ENCODE data around the gene NTMT2.
"Not testable (repeated sequence)": the region's sequence is repeated elsewhere in the genome, so short reads cannot be mapped to it uniquely, and the experiment has no call there.

The NTMT2 gene

DNA sequence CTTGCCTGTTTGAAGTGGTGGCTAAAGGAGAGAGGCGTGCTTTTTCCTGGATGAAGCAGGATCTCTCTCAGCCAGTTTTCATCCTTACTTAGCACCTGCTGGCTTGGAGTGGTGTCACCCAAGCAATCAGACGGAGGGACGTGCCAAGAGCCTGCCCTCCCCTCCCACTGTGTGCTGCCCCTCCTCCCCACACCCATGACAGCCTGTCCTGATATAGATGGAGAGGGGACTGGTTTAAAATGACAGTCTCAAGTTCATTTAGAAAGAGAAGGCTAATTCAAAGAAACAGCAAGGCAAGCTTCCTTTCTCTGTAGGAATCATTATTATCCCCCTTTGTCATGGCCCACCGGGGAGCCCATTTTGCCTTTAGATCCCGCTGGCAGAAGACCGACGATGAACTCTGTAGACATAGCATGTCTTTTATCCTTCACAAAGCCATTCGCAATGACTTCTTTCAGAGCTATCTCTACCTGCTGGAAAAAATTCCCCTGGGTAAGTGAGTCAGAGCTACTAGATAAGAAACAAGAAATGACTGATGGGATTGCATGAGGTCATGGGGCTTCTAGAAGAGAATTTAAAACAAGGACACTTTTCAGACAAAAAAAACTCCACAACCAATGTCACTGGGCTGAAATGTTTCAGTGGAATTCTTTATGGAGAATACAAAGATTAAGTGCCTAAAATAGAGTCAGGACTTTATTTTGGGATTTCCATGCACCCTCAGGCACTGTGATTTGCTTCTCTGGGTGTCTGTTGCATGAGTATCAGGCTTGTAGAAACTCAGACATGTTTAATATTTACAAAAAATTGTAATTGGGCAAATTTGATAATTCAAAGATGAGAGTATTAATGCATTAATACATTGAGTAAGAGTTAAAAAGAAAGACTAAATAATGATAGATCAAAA lies at the start of gene NTMT2:
Gene NTMT2, plus strand, starts transcription at position 190 of the 907 bp plus-strand sequence. Its CDS starts 149 bp downstream, at position 339.
- H3K27me3 ChIP-seq (replicated peaks; ENCODE audit: control insufficient read depth, insufficient read depth, low read length), result no peaks in the 10 kb centered on the region
- no peaks in the 10 kb centered on the region for H3K36me3 ChIP-seq (ENCODE audit: control insufficient read depth, insufficient read depth, low read length)
- DNase-seq (ENCODE audit: extremely low read depth, insufficient read length), result no peak
- H3K4me3 ChIP-seq (replicated peaks; ENCODE audit: low read depth, low read length), result no peak within 1 kb of the TSS
- TF ChIP-seq CTCF (IDR thresholded peaks at IDR 0.05; ENCODE audit: insufficient read depth, low read length, poor library complexity, severe bottlenecking), result no peak

GRCh38 chr1:170095976-170096748 lies 49.6 kb upstream of the NTMT2 start:
- H3K4me3 ChIP-seq (replicated peaks; ENCODE audit: low read depth, low read length), result no peak overlapping the region
- no peak for TF ChIP-seq CTCF (IDR thresholded peaks at IDR 0.05; ENCODE audit: insufficient read depth, low read length, poor library complexity, severe bottlenecking)
- no peaks in the 10 kb centered on the region for H3K27me3 ChIP-seq (replicated peaks; ENCODE audit: control insufficient read depth, insufficient read depth, low read length)
- no peaks in the 10 kb centered on the region for H3K36me3 ChIP-seq (ENCODE audit: control insufficient read depth, insufficient read depth, low read length)
- no peak for DNase-seq (ENCODE audit: extremely low read depth, insufficient read length)

DNA sequence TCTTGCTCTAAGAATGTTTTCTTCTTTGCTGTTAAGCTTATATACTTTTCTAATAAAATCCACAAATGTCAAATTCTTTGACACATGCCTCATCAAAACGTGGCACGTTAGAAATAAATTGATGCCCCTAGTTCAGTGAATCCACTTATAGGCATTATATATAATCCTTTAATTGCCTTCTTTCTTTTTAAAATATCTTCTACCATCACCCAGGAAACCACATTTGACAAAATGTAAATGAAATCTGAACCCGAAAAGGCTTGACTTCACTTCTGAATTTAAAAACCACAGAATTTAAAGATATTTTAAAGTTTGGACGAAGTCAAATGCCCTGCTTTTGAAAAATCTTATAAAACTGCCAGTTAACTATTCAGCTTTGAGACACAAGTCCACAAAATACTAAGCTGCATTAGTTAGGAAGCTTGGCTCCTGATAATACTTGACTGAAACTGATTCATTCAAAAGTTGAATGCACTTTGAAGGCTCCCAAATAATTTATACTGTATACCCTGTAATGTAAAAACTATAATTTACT lies 48.9 kb upstream of the NTMT2 start:
- Histone ChIP-seq H3K27me3 (replicated peaks; ENCODE audit: control insufficient read depth, insufficient read depth, low read length) (no peaks in the 10 kb centered on the region), H3K4me3 (replicated peaks; ENCODE audit: low read depth, low read length) (no peak overlapping the region), H3K36me3 (ENCODE audit: control insufficient read depth, insufficient read depth, low read length) (no peaks in the 10 kb centered on the region)
- DNase-seq (ENCODE audit: extremely low read depth, insufficient read length), result no peak
- TF ChIP-seq CTCF (IDR thresholded peaks at IDR 0.05; ENCODE audit: insufficient read depth, low read length, poor library complexity, severe bottlenecking), result no peak

GRCh38 chr1:170097449-170097948 lies 48.3 kb upstream of the NTMT2 start:
- TF ChIP-seq CTCF (IDR thresholded peaks at IDR 0.05; ENCODE audit: insufficient read depth, low read length, poor library complexity, severe bottlenecking), result no peak
- no peak overlapping the region for H3K4me3 ChIP-seq (replicated peaks; ENCODE audit: low read depth, low read length)
- no peaks in the 10 kb centered on the region for H3K36me3 ChIP-seq (ENCODE audit: control insufficient read depth, insufficient read depth, low read length)
- H3K27me3 ChIP-seq (replicated peaks; ENCODE audit: control insufficient read depth, insufficient read depth, low read length), result no peaks in the 10 kb centered on the region
- no peak for DNase-seq (ENCODE audit: extremely low read depth, insufficient read length)

- not testable (repeated sequence) for H3K27me3 ChIP-seq (replicated peaks; ENCODE audit: control insufficient read depth, insufficient read depth, low read length); H3K36me3 ChIP-seq (ENCODE audit: control insufficient read depth, insufficient read depth, low read length); H3K4me3 ChIP-seq (replicated peaks; ENCODE audit: low read depth, low read length); DNase-seq (ENCODE audit: extremely low read depth, insufficient read length)
Observed at GRCh38 chr1:170113140-170113539, 32.6 kb upstream of the NTMT2 start.

DNA sequence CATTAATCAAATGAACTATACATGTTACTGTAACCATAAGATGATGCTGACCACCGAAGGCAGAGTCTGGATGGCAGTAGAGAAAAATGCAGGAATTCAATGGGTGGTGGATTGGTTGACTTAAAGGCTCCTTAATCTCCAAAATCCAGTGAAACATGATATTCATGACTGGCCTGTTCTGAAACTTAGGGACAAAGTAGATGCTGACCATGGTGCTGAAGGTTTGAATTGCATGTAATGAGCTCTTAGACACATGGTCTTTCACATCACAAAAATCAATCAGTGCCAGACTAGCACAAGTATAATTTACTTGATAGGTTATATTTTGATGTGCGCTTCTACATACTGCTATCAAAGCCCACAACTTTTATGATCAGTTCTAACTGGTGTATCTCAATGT lies 30.9 kb upstream of the NTMT2 start:
- DNase-seq (ENCODE audit: extremely low read depth, insufficient read length), result no peak
- H3K4me3 ChIP-seq (replicated peaks; ENCODE audit: low read depth, low read length), result no peak overlapping the region
- no peaks in the 10 kb centered on the region for H3K27me3 ChIP-seq (replicated peaks; ENCODE audit: control insufficient read depth, insufficient read depth, low read length)
- no peaks in the 10 kb centered on the region for H3K36me3 ChIP-seq (ENCODE audit: control insufficient read depth, insufficient read depth, low read length)
- no peak for TF ChIP-seq CTCF (IDR thresholded peaks at IDR 0.05; ENCODE audit: insufficient read depth, low read length, poor library complexity, severe bottlenecking)

Data from GM06990 (cell line).